Measurements from ENCODE around the gene CDC73. TPM values are rescaled to one million over a fixed set of nuclear protein-coding genes. Genes with fewer than 3 reads are reported as not detected.
A peak's percentile ranks its signal among the peaks of the same experiment; 100 is the strongest.
"Not testable (repeated sequence)": the region's sequence is repeated elsewhere in the genome, so short reads cannot be mapped to it uniquely, and the experiment has no call there.

CDC73 gene
- total RNA-seq, 1 donor from 2014 or later = 35.0 TPM

GRCh38 chr1:193113258-193113991 lies 8.4 kb upstream of the CDC73 start:
- DNase-seq (ENCODE audit: low read depth) = no peak

- no peak for DNase-seq (ENCODE audit: low read depth)
Measured at GRCh38 chr1:193113992-193114332, 7.9 kb upstream of the CDC73 start.

- DNase-seq (ENCODE audit: low read depth) = no peak
Measured at GRCh38 chr1:193114485-193115095, 7.2 kb upstream of the CDC73 start.

GRCh38 chr1:193115629-193116227 lies 6.1 kb upstream of the CDC73 start:
- peak; percentile 93 for DNase-seq (ENCODE audit: low read depth)

GRCh38 chr1:193117167-193117566 lies 4.7 kb upstream of the CDC73 start:
- DNase-seq (ENCODE audit: low read depth) = not testable (repeated sequence)

GRCh38 chr1:193118194-193118593 lies 3.6 kb upstream of the CDC73 start:
- DNase-seq (ENCODE audit: low read depth) = no peak

GRCh38 chr1:193118803-193119730 lies 2.8 kb upstream of the CDC73 start:
- DNase-seq (ENCODE audit: low read depth) = no peak

- no peak for DNase-seq (ENCODE audit: low read depth)
Measured at GRCh38 chr1:193120604-193121166, 1.1 kb upstream of the CDC73 start.

GRCh38 chr1:193123751-193124150 lies 1.9 kb downstream of the CDC73 start:
- no peak for DNase-seq (ENCODE audit: low read depth)

- DNase-seq (ENCODE audit: low read depth) = no peak
Measured at GRCh38 chr1:193125369-193125768, 3.5 kb downstream of the CDC73 start.

GRCh38 chr1:193131266-193131860 lies 9.5 kb downstream of the CDC73 start:
- DNase-seq (ENCODE audit: low read depth) = no peak

GRCh38 chr1:193140254-193140653 lies 18.4 kb downstream of the CDC73 start:
- DNase-seq (ENCODE audit: low read depth) = no peak

GRCh38 chr1:193141804-193142203 lies 20.0 kb downstream of the CDC73 start:
- no peak for DNase-seq (ENCODE audit: low read depth)

GRCh38 chr1:193142409-193142808 lies 20.6 kb downstream of the CDC73 start:
- no peak for DNase-seq (ENCODE audit: low read depth)

GRCh38 chr1:193143285-193143684 lies 21.5 kb downstream of the CDC73 start:
- peak; percentile 31 for DNase-seq (ENCODE audit: low read depth)

- DNase-seq (ENCODE audit: low read depth) = no peak
Measured at GRCh38 chr1:193144361-193144938, 22.6 kb downstream of the CDC73 start.

GRCh38 chr1:193144999-193145398 lies 23.2 kb downstream of the CDC73 start:
- DNase-seq (ENCODE audit: low read depth) = no peak

GRCh38 chr1:193156117-193156821 lies 34.4 kb downstream of the CDC73 start:
- DNase-seq (ENCODE audit: low read depth) = no peak

GRCh38 chr1:193156822-193157142 lies 35.0 kb downstream of the CDC73 start:
- no peak for DNase-seq (ENCODE audit: low read depth)

- DNase-seq (ENCODE audit: low read depth) = no peak
Measured at GRCh38 chr1:193157360-193157759, 35.5 kb downstream of the CDC73 start.

Measured in myocyte (in vitro differentiated cells).